HG03378 (cell line): ENCODE data around the gene PTPN6.

Experiments used
- ATAC-seq: cut with Tn5 transposase; IDR thresholded peaks from one replicate; pipeline ENCODE4 v1.9.1; 2021; ENCODE audit warnings: mild to moderate bottlenecking, moderate library complexity; ENCODE audit not compliant: unreplicated experiment

Gene PTPN6

GRCh38 chr12:6954316-6955107 lies 3.4 kb downstream of the PTPN6 start:
- no peak for ATAC-seq

GRCh38 chr12:6955108-6956020 lies 4.2 kb downstream of the PTPN6 start:
- no peak for ATAC-seq

- ATAC-seq: no peak
Measured at GRCh38 chr12:6956021-6956727, 5.0 kb downstream of the PTPN6 start.

- ATAC-seq: no peak
Measured at GRCh38 chr12:6957151-6957701, 6.1 kb downstream of the PTPN6 start.

- no peak for ATAC-seq
Measured at GRCh38 chr12:6957741-6958608, 6.8 kb downstream of the PTPN6 start.

GRCh38 chr12:6958609-6959057 lies 7.5 kb downstream of the PTPN6 start:
- no peak for ATAC-seq

- peak; percentile 43 for ATAC-seq
Measured at GRCh38 chr12:6959058-6959804, 8.1 kb downstream of the PTPN6 start.

GRCh38 chr12:6959805-6960592 lies 8.8 kb downstream of the PTPN6 start:
- no peak for ATAC-seq

GRCh38 chr12:6960593-6961277 lies 9.6 kb downstream of the PTPN6 start:
- no peak for ATAC-seq

GRCh38 chr12:6961278-6961694 lies 10.1 kb downstream of the PTPN6 start:
- ATAC-seq: no peak

GRCh38 chr12:6961695-6962284 lies 10.6 kb downstream of the PTPN6 start:
- ATAC-seq: no peak

- ATAC-seq: no peak
Measured at GRCh38 chr12:6962285-6963015, 11.3 kb downstream of the PTPN6 start.

GRCh38 chr12:6963016-6963731 lies 12.0 kb downstream of the PTPN6 start:
- ATAC-seq: no peak

GRCh38 chr12:6963791-6964413 lies 12.7 kb downstream of the PTPN6 start:
- ATAC-seq: no peak

- ATAC-seq: no peak
Measured at GRCh38 chr12:6964605-6965025, 13.5 kb downstream of the PTPN6 start.
